Stomach (tissue), 9 donors: ENCODE results near the gene RDH14. TPM values are rescaled to one million over a fixed set of nuclear protein-coding genes. Genes with fewer than 3 reads are reported as not detected.

ENCODE experiments used
- DNase-seq, 2 donors: peaks; one replicate each; pipeline versions ENCODE4 v3.0.0 to v3.0.0-alpha.2; 2013 to 2019
- H3K27ac ChIP-seq, 5 donors: fragments of 200-600 bp in 4 of 5; sonication (generic) in 4 of 5; one replicate each; pipeline ENCODE4 v1.5.1; 2013 to 2019; ENCODE audit warnings: mild to moderate bottlenecking in 1 of 5, moderate library complexity in 1 of 5
- H3K27me3 ChIP-seq, 3 donors: fragments of 200-600 bp; sonication (generic); one replicate each; pipeline ENCODE4 v1.5.1; 2017 to 2019; ENCODE audit warnings: mixed run types in 1 of 3
- H3K36me3 ChIP-seq, 4 donors: fragments of 200-600 bp; sonication (generic); 1 replicate in 3 of 4; 2 replicates in 1 of 4; pipeline ENCODE4 v1.5.1; 2016 to 2019
- H3K4me1 ChIP-seq, 4 donors: fragments of 200-600 bp; sonication (generic); one replicate each; pipeline ENCODE4 v1.5.1; 2016 to 2019
- H3K4me3 ChIP-seq, 4 donors: fragments of 200-600 bp; sonication (generic) in 3 of 4; one replicate each; pipeline ENCODE4 v1.5.1; 2016 to 2019; ENCODE audit warnings: mild to moderate bottlenecking in 1 of 4
- H3K9me3 ChIP-seq, 4 donors: fragments of 200-600 bp; sonication (generic); one replicate each; pipeline ENCODE4 v1.5.1; 2016 to 2019
- CTCF ChIP-seq, 7 experiments: fragments of 450-650 bp in 4 of 7; fragments of 200-600 bp in 3 of 7; sonication (generic) in 3 of 7; IDR thresholded peaks; one replicate each; pipeline ENCODE4 v1.5.1; 2016 to 2019; ENCODE audit warnings: antibody characterized with exemption in 7 of 7, control low read depth in 2 of 7, mild to moderate bottlenecking in 1 of 7
- EP300 ChIP-seq: sonication (generic); formaldehyde crosslinking; IDR thresholded peaks from one replicate; pipeline ENCODE4 v1.6.1; 2017; ENCODE audit warnings: antibody characterized with exemption
- POLR2A ChIP-seq, 4 donors: fragments of 450-650 bp; IDR thresholded peaks; one replicate each; pipeline ENCODE4 v1.6.1; 2016; ENCODE audit warnings: antibody characterized with exemption in 4 of 4, control low read depth in 2 of 4, mild to moderate bottlenecking in 1 of 4, moderate library complexity in 1 of 4
- POLR2AphosphoS5 ChIP-seq, 3 donors: sonication (generic); formaldehyde crosslinking; IDR thresholded peaks; one replicate each; pipeline ENCODE4 v1.6.1; 2016; ENCODE audit warnings: antibody characterized with exemption in 3 of 3
- WGBS, 5 donors: extraction: QIAGEN DNeasy Blood & Tissue Kit in 3 of 5; methylation state at CpG; one replicate each; pipeline versions ENCODE4 v1.1.5 to v1.1.7; 2013 to 2018; 5-methylcytosine and 5-hydroxymethylcytosine counted together
- intact Hi-C: fragments of 100-400 bp; cut with DNase I; formaldehyde crosslinking; loops from one replicate; pipeline ENCODE4 v1.15.1; 2023; ENCODE audit warnings: low total_unique reads
- polyA plus RNA-seq, 3 donors: library from polyadenylated mRNA; stranded (reverse); fragments of 200-250 nt; gene quantifications; one replicate each; pipeline ENCODE4 v1.2.3, GENCODE V29; 2013
- total RNA-seq, 5 donors: library from RNA; depleted of rRNA; stranded (reverse); fragments of >200 nt; gene quantifications; one replicate each; pipeline versions ENCODE4 v1.1.0 to v1.2.3, GENCODE V29; 2014 to 2016
- donor health status: healthy with polysubstance abuse.
- donor health status: Bipolar disorder and iron deficiency.
- donor health status: healthy.

The RDH14 gene
- total and polyA plus RNA-seq, 8 donors, result 13.3 to 66.1 (median 34.9) TPM; not detected in 1

- TF ChIP-seq POLR2A (IDR thresholded peaks at IDR 0.05) (no peak), POLR2AphosphoS5 (IDR thresholded peaks at IDR 0.05) (no peak), CTCF (IDR thresholded peaks at IDR 0.05) (no peak), EP300 (no peak)
- H3K9me3 ChIP-seq, result no peaks in the 10 kb centered on the region
- no peak for DNase-seq
- H3K4me3 ChIP-seq, result no peak overlapping the region
- H3K27me3 ChIP-seq, result no peaks in the 10 kb centered on the region
- H3K36me3 ChIP-seq, result no peaks in the 10 kb centered on the region
- H3K4me1 ChIP-seq, result no peaks in the 10 kb centered on the region
- H3K27ac ChIP-seq, result no peak overlapping the region
- WGBS, 5 donors, result 84 to 95% (median 92%) methylated on average over 2 of the region's 2 CpGs
- intact Hi-C loops, result no loop called here
Measured at GRCh38 chr2:18592372-18592771, 31.9 kb upstream of the RDH14 start.

GRCh38 chr2:18589354-18589753, 28.9 kb upstream of the RDH14 start, which contains the start of gene NT5C1B:
Gene NT5C1B, minus strand, starts transcription at chr2:18589569. Its CDS starts 101 bp downstream, at chr2:18589468.
- no peak for TF ChIP-seq POLR2AphosphoS5 (IDR thresholded peaks at IDR 0.05)
- H3K9me3 ChIP-seq, result peaks cover 0 to under 1% (median 0%) of the 10 kb centered on the region in 4 donors
- H3K4me3 ChIP-seq, result no peak within 1 kb of the TSS
- intact Hi-C loops, result no loop called here
- H3K27ac ChIP-seq, result no peak within 1 kb of the TSS
- WGBS, 5 donors, result 83 to 92% (median 87%) methylated on average over 1 of the region's 1 CpG
- no peaks in the 10 kb centered on the region for H3K27me3 ChIP-seq
- DNase-seq, result no peak
- H3K36me3 ChIP-seq, result peaks cover 0 to 4% (median 0%) of the 10 kb centered on the region in 4 donors
- no peaks in the 10 kb centered on the region for H3K4me1 ChIP-seq

- Histone ChIP-seq H3K4me3 (no peak overlapping the region), H3K27me3 (no peaks in the 10 kb centered on the region), H3K27ac (no peak overlapping the region), H3K9me3 (peaks cover 0 to 6% (median 0%) of the 10 kb centered on the region in 4 donors), H3K4me1 (no peaks in the 10 kb centered on the region), H3K36me3 (peaks cover 0 to 4% (median 0%) of the 10 kb centered on the region in 4 donors)
- 91 to 100% (median 95%) methylated on average over 1 of the region's 1 CpG for WGBS, 5 donors
- intact Hi-C loops, result no loop called here
- no peak for DNase-seq
- TF ChIP-seq POLR2AphosphoS5 (IDR thresholded peaks at IDR 0.05) (no peak), EP300 (no peak), POLR2A (IDR thresholded peaks at IDR 0.05) (no peak), CTCF (IDR thresholded peaks at IDR 0.05) (no peak)
Measured at GRCh38 chr2:18588802-18589201, 28.3 kb upstream of the RDH14 start.

GRCh38 chr2:18588049-18588448, 27.6 kb upstream of the RDH14 start:
- H3K27ac ChIP-seq, result no peak overlapping the region
- H3K27me3 ChIP-seq, result no peaks in the 10 kb centered on the region
- TF ChIP-seq EP300 (no peak), POLR2AphosphoS5 (IDR thresholded peaks at IDR 0.05) (no peak), POLR2A (IDR thresholded peaks at IDR 0.05) (no peak), CTCF (IDR thresholded peaks at IDR 0.05) (no peak)
- H3K4me3 ChIP-seq, result no peak overlapping the region
- intact Hi-C loops, result no loop called here
- 81 to 97% (median 90%) methylated on average over 1 of the region's 1 CpG for WGBS, 5 donors
- H3K9me3 ChIP-seq, result peaks cover 0 to 7% (median 0%) of the 10 kb centered on the region in 4 donors
- DNase-seq, result no peak
- peaks cover 0 to 4% (median 0%) of the 10 kb centered on the region in 4 donors for H3K36me3 ChIP-seq
- H3K4me1 ChIP-seq, result no peaks in the 10 kb centered on the region

- TF ChIP-seq POLR2AphosphoS5 (IDR thresholded peaks at IDR 0.05) (no peak), POLR2A (IDR thresholded peaks at IDR 0.05) (no peak), EP300 (no peak), CTCF (IDR thresholded peaks at IDR 0.05) (no peak)
- intact Hi-C loops, result no loop called here
- DNase-seq, result no peak
- WGBS, 5 donors, result 88 to 91% (median 89%) methylated on average over 3 of the region's 3 CpGs
- Histone ChIP-seq H3K9me3 (peaks cover 0 to 7% (median 0%) of the 10 kb centered on the region in 4 donors), H3K27me3 (no peaks in the 10 kb centered on the region), H3K27ac (no peak overlapping the region), H3K36me3 (peaks cover 0 to 4% (median 0%) of the 10 kb centered on the region in 4 donors), H3K4me1 (no peaks in the 10 kb centered on the region), H3K4me3 (no peak overlapping the region)
Measured at GRCh38 chr2:18585526-18585925, 25.1 kb upstream of the RDH14 start.
